Measurements from ENCODE around the gene PHF20.
"Not testable (repeated sequence)": the region's sequence is repeated elsewhere in the genome, so short reads cannot be mapped to it uniquely, and the experiment has no call there.

The PHF20 gene

GRCh38 chr20:35771689-35772562, at the start of gene PHF20:
Gene PHF20, plus strand, starts transcription at chr20:35772015. Its CDS starts 29,508 bp downstream, at chr20:35801523.
- peak; percentile 99 for DNase-seq (ENCODE audit: low read depth)

DNA sequence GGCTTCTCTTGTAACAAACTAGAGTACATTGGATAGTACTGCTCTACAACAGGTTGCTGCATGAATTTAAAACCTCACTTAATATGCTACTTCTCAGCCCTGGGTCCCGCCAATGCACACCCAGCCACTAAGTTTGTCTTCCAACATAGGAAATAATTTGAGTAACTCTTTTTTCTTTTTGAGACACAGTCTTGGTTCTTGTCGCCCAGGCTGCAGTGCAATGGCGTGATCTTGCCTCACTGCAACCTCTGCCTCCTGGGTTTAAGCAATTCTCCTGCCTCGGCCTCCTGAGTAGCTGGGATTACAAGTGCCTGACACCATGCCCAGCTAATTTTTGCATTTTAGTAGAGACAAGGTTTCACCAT, 48.6 kb upstream of the PHF20 start:
- not testable (repeated sequence) for DNase-seq (ENCODE audit: low read depth)

GRCh38 chr20:35723652-35724320, 48.0 kb upstream of the PHF20 start:
- not testable (repeated sequence) for DNase-seq (ENCODE audit: low read depth)

- DNase-seq (ENCODE audit: low read depth), result no peak
These were observed 47.2 kb upstream of the PHF20 start for GRCh38 chr20:35724321-35725230.

DNA sequence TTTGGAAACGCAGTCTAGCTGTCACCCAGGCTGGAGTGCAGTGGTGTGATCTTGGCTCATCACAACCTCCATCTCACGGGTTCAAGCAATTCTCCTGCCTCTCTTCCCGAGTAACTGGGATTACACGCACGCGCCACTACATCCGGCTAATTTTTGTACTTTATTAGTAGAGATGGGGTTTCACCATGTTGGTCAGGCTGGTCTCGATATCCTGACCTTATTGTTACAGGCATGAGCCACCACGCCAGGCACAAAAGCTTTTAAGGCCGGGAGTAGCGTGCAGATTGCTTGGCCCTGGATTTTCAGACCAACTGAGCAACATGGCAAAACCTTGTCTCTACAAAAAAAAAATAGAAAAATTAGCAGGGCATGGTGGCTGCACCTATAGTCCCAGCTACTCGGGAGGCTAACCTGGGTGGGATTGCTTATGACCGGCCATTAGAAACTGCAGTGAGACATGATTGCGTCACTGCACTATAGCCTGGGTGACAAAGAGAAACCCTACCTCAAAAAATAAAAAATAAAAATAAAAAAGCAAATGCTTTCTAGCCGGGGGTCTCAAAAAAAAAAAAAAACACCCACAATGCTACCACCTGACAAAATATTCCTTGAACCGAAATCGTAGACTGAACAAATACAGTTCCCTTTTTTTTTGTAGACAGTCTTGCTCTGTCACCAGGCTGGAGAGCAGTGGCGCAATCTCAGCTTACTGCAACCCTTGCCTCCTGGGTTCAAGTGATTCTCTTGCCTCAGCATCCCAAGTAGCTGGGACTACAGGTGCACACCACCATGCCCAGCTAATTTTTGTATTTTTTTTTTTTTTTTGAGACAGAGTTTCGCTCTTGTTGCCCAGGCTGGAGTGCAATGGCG, 44.7 kb upstream of the PHF20 start:
- no peak for DNase-seq (ENCODE audit: low read depth)

DNA sequence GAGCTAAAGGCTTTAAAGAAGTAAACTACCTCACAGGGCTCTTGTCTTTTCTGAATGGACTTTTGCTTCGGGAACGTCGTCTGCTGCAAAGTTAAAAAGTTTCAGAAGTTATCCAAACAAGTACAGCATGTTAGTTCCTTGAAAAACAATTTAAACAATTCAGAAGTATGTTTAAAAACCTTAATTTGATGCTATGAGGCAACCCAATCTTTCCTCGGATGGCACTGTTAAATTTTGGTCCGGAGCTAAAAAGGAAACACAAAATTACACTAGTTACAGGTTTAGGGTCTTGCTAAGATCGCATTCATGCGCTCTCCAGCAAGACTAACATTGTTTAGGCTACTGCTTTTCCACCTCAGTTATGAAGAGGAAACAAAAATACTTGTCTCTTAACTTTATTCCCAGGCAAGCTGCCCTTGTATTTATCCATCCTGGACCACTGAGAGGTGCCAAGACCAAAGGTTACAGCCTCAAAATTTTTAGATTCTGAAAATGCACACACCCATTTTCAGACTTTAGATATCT, 42.5 kb upstream of the PHF20 start:
- DNase-seq (ENCODE audit: low read depth), result no peak

GRCh38 chr20:35729836-35730582, 41.8 kb upstream of the PHF20 start:
- no peak for DNase-seq (ENCODE audit: low read depth)

- DNase-seq (ENCODE audit: low read depth), result no peak
These were observed 41.0 kb upstream of the PHF20 start for GRCh38 chr20:35730583-35731468.

GRCh38 chr20:35731469-35731788, 40.4 kb upstream of the PHF20 start:
- no peak for DNase-seq (ENCODE audit: low read depth)

GRCh38 chr20:35731862-35732643, 39.8 kb upstream of the PHF20 start:
- no peak for DNase-seq (ENCODE audit: low read depth)

DNA sequence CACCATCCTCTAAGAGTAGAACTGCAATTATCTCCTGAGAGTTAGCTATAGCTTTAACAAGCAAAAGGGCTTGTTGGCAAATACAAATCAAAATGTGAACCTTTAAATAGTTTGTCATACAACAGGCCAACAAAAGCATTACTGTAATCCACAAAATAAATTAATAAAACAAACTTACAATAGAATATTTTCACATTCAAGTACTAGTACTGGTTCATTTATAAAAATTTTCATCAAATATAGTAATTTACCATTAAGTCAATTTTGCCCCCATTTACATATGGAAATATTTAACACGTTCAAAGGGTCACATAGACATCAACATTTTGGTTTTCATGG, 39.2 kb upstream of the PHF20 start:
- no peak for DNase-seq (ENCODE audit: low read depth)

- no peak for DNase-seq (ENCODE audit: low read depth)
These were observed 37.4 kb upstream of the PHF20 start for GRCh38 chr20:35734374-35734773.

DNA sequence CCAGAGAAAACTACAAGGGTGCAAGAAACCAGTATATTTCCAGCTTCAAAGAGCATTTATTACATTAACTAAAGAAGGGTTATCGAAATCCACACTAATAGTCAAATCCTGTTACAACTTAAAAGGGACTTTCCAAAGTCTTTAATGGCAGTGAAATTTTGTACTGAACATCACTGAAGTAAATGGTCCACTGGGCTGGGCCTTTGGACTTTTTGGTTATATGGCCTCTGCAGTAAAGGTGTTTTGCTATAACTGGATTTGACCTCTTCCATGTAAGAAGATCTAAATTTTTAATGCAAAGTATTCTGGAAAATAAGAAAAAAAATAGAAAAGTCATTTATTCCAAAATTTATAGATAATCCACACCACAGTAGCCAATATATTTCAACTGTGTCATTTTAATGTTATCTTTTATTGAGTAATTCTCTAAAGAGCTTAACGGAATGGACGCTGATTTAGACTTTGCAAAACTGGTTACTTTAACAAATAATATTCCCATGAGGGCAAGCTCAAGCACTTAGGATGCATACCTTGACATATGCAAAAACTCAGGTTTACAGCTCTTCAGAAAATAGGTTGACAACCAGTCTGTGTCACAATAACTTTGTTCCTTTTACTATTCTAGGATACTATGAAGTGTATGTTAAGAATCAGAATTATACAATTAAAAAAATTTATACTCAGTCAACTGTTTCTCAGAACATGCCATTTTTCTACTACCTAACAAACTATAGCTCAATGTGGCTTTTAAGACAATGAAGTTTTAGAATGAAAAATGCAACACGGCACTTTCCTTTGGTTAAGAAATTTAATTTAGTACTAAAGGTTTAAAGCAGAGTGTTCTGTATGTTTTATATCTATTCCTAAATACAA, 36.8 kb upstream of the PHF20 start:
- DNase-seq (ENCODE audit: low read depth), result no peak

DNA sequence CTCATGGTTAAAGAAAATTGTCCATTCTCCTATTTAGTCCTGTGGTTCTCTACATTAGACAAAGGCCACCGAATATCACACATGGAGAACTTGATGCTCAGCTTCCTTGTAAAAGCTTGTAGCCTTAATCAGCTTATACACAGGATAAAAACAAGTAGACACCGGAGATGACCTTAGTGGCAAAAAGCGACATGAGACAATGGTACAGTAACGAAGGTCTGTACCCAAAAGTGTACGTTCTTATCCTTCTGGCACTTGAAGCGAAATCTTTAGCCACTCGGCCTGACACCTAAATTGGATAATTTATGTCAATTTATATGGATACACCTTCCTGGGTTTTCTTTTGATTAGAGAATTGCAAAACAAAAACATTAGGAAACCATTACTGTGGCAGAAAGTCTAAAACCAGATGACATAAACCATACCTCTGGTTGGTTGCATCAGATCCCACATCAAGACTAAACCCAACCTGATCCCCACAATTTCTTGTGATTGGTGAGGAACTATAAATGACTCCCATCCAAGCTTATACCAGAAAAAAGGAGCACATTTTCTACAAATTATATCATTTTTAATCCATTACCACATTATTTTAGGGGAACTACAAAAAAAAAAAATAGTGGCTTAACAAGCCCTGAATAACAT, 35.9 kb upstream of the PHF20 start:
- no peak for DNase-seq (ENCODE audit: low read depth)

- DNase-seq (ENCODE audit: low read depth), result no peak
These were observed 33.9 kb upstream of the PHF20 start for GRCh38 chr20:35737865-35738333.

DNA sequence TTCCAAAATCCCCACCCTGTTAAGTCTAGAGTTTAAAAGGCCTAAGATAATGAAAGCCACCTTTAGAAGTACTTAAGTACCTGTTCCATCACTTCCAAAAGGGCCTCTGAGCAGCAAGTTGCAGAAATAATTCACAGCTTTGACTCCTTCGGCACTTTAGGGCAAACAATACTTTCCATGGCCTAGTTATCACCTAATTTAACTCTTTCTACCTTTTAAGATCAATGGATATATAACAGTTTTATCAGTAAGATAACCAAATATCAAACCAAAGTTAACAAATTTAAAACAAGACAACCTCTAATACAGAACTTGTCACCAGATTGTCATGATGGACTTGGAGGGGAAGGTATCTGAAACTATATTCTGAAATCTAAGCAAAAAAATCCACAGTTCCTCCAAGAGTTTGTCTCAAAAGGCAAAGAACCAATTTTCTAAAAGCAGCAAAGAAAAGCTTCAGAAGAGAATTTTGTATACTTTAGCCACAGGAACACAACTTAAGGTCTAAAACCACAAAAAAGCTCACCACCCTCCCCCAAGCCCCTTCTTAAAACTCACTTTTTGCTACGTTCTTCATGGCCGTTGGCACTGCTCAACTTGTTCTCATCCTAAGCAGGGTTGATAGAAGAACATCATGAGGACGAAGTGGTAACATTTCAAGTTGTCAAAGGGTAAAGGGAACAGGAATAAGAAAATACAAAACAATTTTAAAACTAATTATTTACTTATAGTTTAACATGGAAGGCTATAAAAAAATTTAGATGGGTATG, 33.2 kb upstream of the PHF20 start:
- no peak for DNase-seq (ENCODE audit: low read depth)

Data from stimulated activated CD8-positive, alpha-beta memory T cell treated with anti-CD3 and anti-CD28 coated beads, Interleukin-7, amount 100 ng/mL, for 24 hours (primary cell).